GM23248 (cell line): ENCODE results near the gene LYST. TPM values are rescaled to one million over a fixed set of nuclear protein-coding genes. Genes with fewer than 3 reads are reported as not detected.

ENCODE experiments used
- DNase-seq: peaks from one replicate; pipeline ENCODE4 v3.0.0-alpha.2; 2015
- H2AFZ ChIP-seq: fragments of 200-600 bp; sonication (generic); 2 replicates; pipeline ENCODE4 v1.6.1; 2016; ENCODE audit warnings: antibody characterized with exemption
- H3F3A ChIP-seq: fragments of 200-600 bp; sonication (generic); 2 replicates; pipeline ENCODE4 v1.6.1; 2016; ENCODE audit warnings: mild to moderate bottlenecking, antibody characterized with exemption, mixed run types; ENCODE audit not compliant: insufficient read depth
- H3K27ac ChIP-seq: fragments of 200-600 bp; sonication (generic); 2 replicates; pipeline ENCODE4 v1.5.1; 2016; ENCODE audit warnings: mild to moderate bottlenecking
- H3K27me3 ChIP-seq: fragments of 200-600 bp; sonication (generic); replicated peaks from 2 replicates; pipeline ENCODE4 v1.6.1; 2016; ENCODE audit warnings: mild to moderate bottlenecking; ENCODE audit not compliant: insufficient read depth
- H3K36me3 ChIP-seq: fragments of 200-600 bp; sonication (generic); 2 replicates; pipeline ENCODE4 v1.6.1; 2016; ENCODE audit warnings: low read depth, mild to moderate bottlenecking
- H3K4me1 ChIP-seq: fragments of 200-600 bp; sonication (generic); 2 replicates; pipeline ENCODE4 v1.6.1; 2016; ENCODE audit warnings: mild to moderate bottlenecking; ENCODE audit not compliant: insufficient read depth
- H3K4me2 ChIP-seq: fragments of 200-600 bp; sonication (generic); one replicate; pipeline ENCODE4 v1.6.1; 2016; ENCODE audit warnings: mild to moderate bottlenecking; ENCODE audit not compliant: unreplicated experiment
- H3K4me3 ChIP-seq: fragments of 200-600 bp; sonication (generic); 2 replicates; pipeline ENCODE4 v1.5.1; 2016; ENCODE audit warnings: mild to moderate bottlenecking
- H3K79me2 ChIP-seq: fragments of 200-600 bp; sonication (generic); 2 replicates; pipeline ENCODE4 v1.6.1; 2016; ENCODE audit warnings: mild to moderate bottlenecking; ENCODE audit not compliant: insufficient read depth
- H3K9ac ChIP-seq: fragments of 200-600 bp; sonication (generic); 2 replicates; pipeline ENCODE4 v1.6.1; 2016; ENCODE audit warnings: mild to moderate bottlenecking
- H3K9me2 ChIP-seq: fragments of 200-600 bp; sonication (generic); 2 replicates; pipeline ENCODE4 v1.6.1; 2016; ENCODE audit warnings: mixed run types, mild to moderate bottlenecking, moderate library complexity; ENCODE audit not compliant: insufficient read depth
- H3K9me3 ChIP-seq: fragments of 200-600 bp; sonication (generic); one replicate; pipeline ENCODE4 v1.6.1; 2017; ENCODE audit warnings: low read depth
- H4K20me1 ChIP-seq: fragments of 200-600 bp; sonication (generic); 2 replicates; pipeline ENCODE4 v1.6.0; 2016; ENCODE audit not compliant: insufficient read depth
- EZH2 ChIP-seq: fragments of 200-600 bp; sonication (generic); IDR thresholded peaks from 2 replicates; pipeline ENCODE4 v1.6.1; 2018; ENCODE audit warnings: antibody characterized with exemption, mild to moderate bottlenecking; ENCODE audit not compliant: insufficient read depth, poor library complexity, severe bottlenecking
- EZH2phosphoT487 ChIP-seq: fragments of 200-600 bp; sonication (generic); IDR thresholded peaks from 2 replicates; pipeline ENCODE4 v1.6.1; 2018; ENCODE audit warnings: antibody characterized with exemption, moderate library complexity, mild to moderate bottlenecking, low read depth; ENCODE audit not compliant: insufficient read depth
- WGBS, 2 experiments: methylation state at CpG; one replicate each; pipeline ENCODE4 v1.1.6; 2015 to 2017; ENCODE audit warnings: low lambda C conversion rate in 2 of 2, low coverage in 1 of 2; ENCODE audit errors: missing lambda C conversion rate in 2 of 2; 5-methylcytosine and 5-hydroxymethylcytosine counted together
- in situ Hi-C: fragments of 300-500 bp; cut with MboI; formaldehyde crosslinking; loops from 2 replicates; pipeline ENCODE4 v1.15.0; 2020
- polyA plus RNA-seq: library from polyadenylated mRNA; unstranded; fragments of >200 nt; fragmentation: Nextera tagmentation; extraction: Ambion mirVana; gene quantifications from 2 replicates; pipeline ENCODE4 v1.2.1, GENCODE V29; 2016
- total RNA-seq: library from RNA; depleted of rRNA; stranded (reverse); fragments of >200 nt; shearing (Covaris generic); gene quantifications from 2 replicates; pipeline ENCODE4 v1.2.3, GENCODE V29; 2014

The LYST gene
- total and polyA plus RNA-seq, 2 experiments from 2014 or later, result 5.1 to 9.0 TPM

DNA sequence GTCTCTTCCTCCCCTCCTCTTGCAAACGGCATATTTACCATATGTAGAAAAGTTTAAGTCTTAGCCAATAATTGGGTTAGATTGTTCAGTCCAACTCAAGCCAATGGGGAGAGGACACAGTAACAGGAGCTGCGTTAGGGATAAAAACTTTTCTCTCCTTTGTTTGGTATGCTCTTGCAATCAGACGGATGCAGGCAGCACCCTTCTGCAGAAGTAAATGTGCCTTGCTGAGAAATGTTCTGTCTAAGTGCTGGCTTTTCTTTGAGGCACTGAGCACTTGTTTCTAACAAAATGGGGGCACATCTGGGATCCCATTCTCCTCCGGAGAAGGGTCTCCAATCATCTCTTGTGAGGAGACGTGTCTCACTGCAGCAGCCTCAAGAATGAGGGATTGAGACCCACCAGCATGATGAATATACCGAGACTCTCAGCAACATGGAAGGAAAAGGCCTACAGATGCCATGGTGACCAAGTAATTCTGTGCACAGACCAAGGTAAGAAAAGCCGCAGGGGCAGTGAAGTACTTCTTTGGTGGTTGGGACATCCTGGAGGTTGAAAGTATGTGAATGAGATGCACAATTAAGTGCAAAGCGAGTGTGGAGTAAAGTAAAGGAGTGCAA lies 196.4 kb downstream of the LYST start:
- Histone ChIP-seq H3K79me2 (no peaks in the 10 kb centered on the region), H3K4me2 (no peak overlapping the region), H3K27me3 (no peaks in the 10 kb centered on the region), H3F3A (no peaks in the 10 kb centered on the region), H3K4me3 (no peak overlapping the region), H3K36me3 (peaks cover 13% of the 10 kb centered on the region), H2AFZ (no peak overlapping the region), H4K20me1 (no peaks in the 10 kb centered on the region), H3K4me1 (no peaks in the 10 kb centered on the region), H3K9ac (no peak overlapping the region), H3K9me3 (no peaks in the 10 kb centered on the region), H3K9me2 (no peaks in the 10 kb centered on the region), H3K27ac (no peak overlapping the region)
- 91 to 97% methylated on average over 8 of the region's 8 CpGs for WGBS, 2 experiments
- TF ChIP-seq EZH2phosphoT487, result no peak
- no peak for TF ChIP-seq EZH2
- in situ Hi-C loops, result no loop called here
- no peak for DNase-seq

DNA sequence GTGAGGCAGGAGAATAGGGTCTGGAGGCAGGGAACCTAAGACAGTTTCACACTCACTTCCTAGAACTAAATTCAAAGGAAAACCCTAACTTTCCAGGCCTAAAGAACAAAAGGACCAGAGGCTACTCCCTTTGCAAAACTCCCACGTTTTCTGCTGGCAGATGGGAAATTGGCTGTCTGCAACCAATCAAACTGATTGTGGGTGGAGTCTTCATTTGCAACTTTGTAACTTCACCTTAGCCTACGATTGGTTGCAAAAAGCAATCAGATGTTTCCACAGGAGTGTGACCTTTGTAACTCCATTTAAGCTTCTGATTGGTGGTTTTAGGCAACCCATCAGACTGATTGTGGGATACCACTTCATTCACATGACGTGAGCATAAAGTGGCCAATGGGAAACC lies 197.4 kb downstream of the LYST start:
- Histone ChIP-seq H3K9me2 (no peaks in the 10 kb centered on the region), H3K9ac (no peak overlapping the region), H3K4me2 (no peak overlapping the region), H3K27ac (no peak overlapping the region), H3K4me3 (no peak overlapping the region), H3K79me2 (no peaks in the 10 kb centered on the region), H3F3A (no peaks in the 10 kb centered on the region), H3K36me3 (peaks cover 7% of the 10 kb centered on the region; the same call in 1 of the 2 replicates), H4K20me1 (no peaks in the 10 kb centered on the region), H3K9me3 (no peaks in the 10 kb centered on the region), H2AFZ (no peak overlapping the region), H3K27me3 (no peaks in the 10 kb centered on the region), H3K4me1 (no peaks in the 10 kb centered on the region)
- TF ChIP-seq EZH2 (no peak), EZH2phosphoT487 (no peak)
- DNase-seq, result no peak
- WGBS, 2 experiments, result 90 to 96% methylated on average over 3 of the region's 3 CpGs
- in situ Hi-C loops, result no loop called here

DNA sequence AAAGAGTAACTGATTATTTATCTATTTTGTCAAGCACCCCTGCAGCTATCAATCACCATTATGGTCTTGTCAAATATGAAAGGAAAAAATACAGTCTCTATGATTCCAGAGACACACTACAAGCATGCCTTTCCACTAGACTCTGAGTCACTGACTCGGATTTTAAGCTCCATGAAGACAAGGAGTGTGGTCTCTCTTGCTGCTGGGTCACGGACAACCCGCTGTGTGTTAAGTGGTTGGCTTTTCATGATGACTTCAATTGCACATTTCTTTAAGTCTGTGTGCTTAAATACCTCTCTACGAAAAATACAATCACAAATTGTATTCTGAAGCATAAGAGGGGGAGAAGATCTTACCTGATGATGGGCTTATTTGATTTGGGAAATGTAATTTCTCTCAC lies 203.1 kb downstream of the LYST start:
- DNase-seq, result no peak
- H3K27me3 ChIP-seq, result no peaks in the 10 kb centered on the region
- in situ Hi-C loops, result no loop called here
- WGBS, 2 experiments, result 83 to 86% methylated on average over 4 of the region's 4 CpGs
- no peak overlapping the region for H3K4me2 ChIP-seq
- no peaks in the 10 kb centered on the region for H3K9me2 ChIP-seq
- no peak overlapping the region for H2AFZ ChIP-seq
- no peaks in the 10 kb centered on the region for H3K4me1 ChIP-seq
- H3F3A ChIP-seq, result no peaks in the 10 kb centered on the region
- H3K4me3 ChIP-seq, result no peak overlapping the region
- no peaks in the 10 kb centered on the region for H4K20me1 ChIP-seq
- H3K36me3 ChIP-seq, result peaks cover 12% of the 10 kb centered on the region; the same call in 1 of the 2 replicates
- H3K9ac ChIP-seq, result no peak overlapping the region
- H3K79me2 ChIP-seq, result no peaks in the 10 kb centered on the region
- H3K27ac ChIP-seq, result no peak overlapping the region
- no peaks in the 10 kb centered on the region for H3K9me3 ChIP-seq
- TF ChIP-seq EZH2phosphoT487 (no peak), EZH2 (no peak)

DNA sequence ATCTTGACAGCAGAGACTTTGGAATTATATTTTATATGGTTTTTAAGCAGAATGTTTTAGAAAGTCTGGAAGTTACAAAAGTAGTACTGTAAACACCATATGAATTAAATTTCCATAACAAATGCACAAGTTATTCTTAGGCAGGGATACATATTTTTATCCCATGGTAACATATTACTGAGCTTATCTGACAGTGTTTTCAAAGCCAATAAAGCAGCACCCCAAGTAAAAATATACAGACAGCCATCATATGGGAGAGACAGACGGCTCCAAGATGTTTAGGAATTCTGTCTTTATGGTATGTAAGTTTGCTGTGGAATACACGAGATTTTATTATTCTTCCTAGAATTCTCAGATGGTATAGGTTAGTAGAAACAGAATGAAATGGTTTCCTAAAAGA lies 205.1 kb downstream of the LYST start:
- no peak for DNase-seq
- no peak overlapping the region for H3K27ac ChIP-seq
- TF ChIP-seq EZH2phosphoT487, result no peak
- no peaks in the 10 kb centered on the region for H3K9me2 ChIP-seq
- WGBS, 2 experiments, result 47 to 51% methylated on average over 2 of the region's 2 CpGs
- no peak overlapping the region for H2AFZ ChIP-seq
- peaks cover 12% of the 10 kb centered on the region; the same call in 1 of the 2 replicates for H3K36me3 ChIP-seq
- H3K9ac ChIP-seq, result no peak overlapping the region
- in situ Hi-C loops, result no loop called here
- H3K27me3 ChIP-seq, result no peaks in the 10 kb centered on the region
- H4K20me1 ChIP-seq, result no peaks in the 10 kb centered on the region
- no peak overlapping the region for H3K4me2 ChIP-seq
- H3K9me3 ChIP-seq, result no peaks in the 10 kb centered on the region
- no peaks in the 10 kb centered on the region for H3K4me1 ChIP-seq
- H3K79me2 ChIP-seq, result no peaks in the 10 kb centered on the region
- no peaks in the 10 kb centered on the region for H3F3A ChIP-seq
- H3K4me3 ChIP-seq, result no peak overlapping the region
